Epithelial cell of prostate (primary cell): ENCODE data around the gene GLS.
"Not testable (repeated sequence)": the region's sequence is repeated elsewhere in the genome, so short reads cannot be mapped to it uniquely, and the experiment has no call there.

ENCODE experiments used
- DNase-seq: peaks from one replicate; pipeline ENCODE4 v3.0.0-alpha.2; 2011; ENCODE audit warnings: low read depth, low spot score
- H3K27ac ChIP-seq: fragments of 450-650 bp; 2 replicates; pipeline ENCODE4 v1.5.1; 2017; ENCODE audit warnings: mild to moderate bottlenecking

Gene GLS

DNA sequence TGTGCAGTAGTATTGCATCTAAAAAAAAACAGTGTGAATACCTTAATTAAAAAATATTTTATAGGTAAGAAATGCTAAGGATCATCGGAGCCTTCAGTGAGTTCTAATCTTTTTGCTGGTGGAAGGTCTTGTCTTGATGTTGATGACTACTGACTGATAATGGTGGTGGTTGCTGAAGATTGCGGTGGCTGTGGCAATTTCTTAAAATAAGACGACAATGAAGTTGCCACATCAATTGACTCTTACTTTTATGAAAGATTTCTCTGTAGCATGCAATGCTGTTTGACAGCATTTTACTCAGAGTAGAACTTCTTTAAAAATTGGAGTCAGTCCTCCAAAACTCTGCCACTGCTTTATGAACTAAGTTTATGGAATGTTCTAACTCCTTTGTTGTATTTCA is 36.2 kb downstream of the GLS start:
- H3K27ac ChIP-seq = no peak overlapping the region
- no peak for DNase-seq

DNA sequence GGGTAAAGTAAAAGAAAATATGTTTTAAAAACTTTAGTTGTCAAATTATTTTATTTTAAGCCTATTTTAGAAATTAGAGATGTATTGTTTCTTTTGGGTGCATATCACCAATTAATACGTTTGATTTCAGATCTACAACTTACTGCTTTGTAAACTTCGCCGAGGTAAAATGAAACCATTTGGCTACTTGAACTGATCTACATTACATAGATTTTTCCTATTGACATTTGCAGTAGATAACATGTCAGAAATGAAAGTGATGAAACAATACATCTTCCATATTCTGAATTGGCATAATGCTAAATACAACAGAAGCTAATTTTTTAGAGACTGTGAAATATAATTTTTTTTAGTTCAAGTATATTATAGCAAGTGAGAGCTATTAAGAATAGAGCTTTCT is 39.5 kb downstream of the GLS start:
- no peak for DNase-seq
- H3K27ac ChIP-seq = no peak overlapping the region

DNA sequence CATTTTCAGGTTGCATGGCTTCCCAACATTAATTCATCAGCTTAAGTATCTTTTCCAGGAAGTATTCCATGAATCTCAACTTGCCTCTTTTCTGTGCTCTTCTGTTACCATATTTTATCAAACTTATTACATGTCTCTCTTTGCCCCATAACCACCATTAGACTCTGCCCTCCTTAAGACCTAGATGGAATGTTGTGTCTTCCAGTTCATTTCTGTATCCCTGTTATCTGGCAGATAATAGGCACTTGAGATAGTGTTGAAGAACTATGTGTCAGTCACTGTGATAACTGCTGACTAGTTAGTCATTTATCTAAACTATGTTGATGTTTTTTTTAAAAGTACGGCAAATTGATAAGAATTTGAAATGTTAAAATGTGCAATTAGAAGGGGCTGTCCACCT is 41.8 kb downstream of the GLS start:
- DNase-seq = no peak

GRCh38 chr2:190927301-190927700 is 46.7 kb downstream of the GLS start:
- no peak for DNase-seq
- peak overlapping the region; percentile 24 for H3K27ac ChIP-seq

More for the DNA sequence above, 41.8 kb downstream of the GLS start:
- no peak overlapping the region for H3K27ac ChIP-seq

- no peak overlapping the region for H3K27ac ChIP-seq
- DNase-seq = no peak
Measured at GRCh38 chr2:190929919-190930318, 49.3 kb downstream of the GLS start.

DNA sequence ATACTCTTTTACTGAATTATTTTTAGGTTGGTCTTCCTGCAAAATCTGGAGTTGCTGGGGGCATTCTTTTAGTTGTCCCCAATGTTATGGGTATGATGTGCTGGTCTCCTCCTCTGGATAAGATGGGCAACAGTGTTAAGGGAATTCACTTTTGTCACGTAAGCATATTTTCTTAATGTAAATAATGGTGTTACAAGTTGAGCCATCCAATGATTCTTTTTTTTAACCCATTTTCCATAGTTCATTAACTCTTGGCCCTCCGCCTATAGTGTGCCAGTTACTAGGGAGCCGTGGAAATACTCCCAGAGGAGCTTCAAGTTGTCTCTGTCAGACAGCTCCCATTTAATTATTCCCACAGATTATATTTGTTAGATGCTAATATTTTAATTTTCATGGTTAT is 49.8 kb downstream of the GLS start:
- no peak for DNase-seq
- no peak overlapping the region for H3K27ac ChIP-seq

GRCh38 chr2:190932514-190932913 is 51.9 kb downstream of the GLS start:
- no peak for DNase-seq
- H3K27ac ChIP-seq = no peak overlapping the region

DNA sequence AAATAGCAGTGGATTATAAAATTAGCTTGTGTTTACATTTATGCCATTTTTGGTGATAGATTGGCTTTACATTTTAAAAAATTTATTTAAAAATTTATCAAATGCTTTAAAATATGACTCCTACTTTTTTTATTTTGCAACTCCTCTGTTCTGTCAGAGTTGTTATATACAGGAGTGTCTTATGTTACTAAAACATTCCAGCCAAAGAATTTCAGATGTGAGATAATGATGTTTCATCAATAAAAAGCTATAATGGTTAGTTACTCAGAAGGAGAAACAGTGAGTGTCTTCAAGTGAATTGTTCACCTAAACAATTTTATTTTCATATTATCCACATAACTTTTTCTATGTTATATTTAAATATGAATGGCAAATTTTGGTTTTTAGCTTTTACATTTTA is 52.7 kb downstream of the GLS start:
- H3K27ac ChIP-seq = no peak overlapping the region
- no peak for DNase-seq

DNA sequence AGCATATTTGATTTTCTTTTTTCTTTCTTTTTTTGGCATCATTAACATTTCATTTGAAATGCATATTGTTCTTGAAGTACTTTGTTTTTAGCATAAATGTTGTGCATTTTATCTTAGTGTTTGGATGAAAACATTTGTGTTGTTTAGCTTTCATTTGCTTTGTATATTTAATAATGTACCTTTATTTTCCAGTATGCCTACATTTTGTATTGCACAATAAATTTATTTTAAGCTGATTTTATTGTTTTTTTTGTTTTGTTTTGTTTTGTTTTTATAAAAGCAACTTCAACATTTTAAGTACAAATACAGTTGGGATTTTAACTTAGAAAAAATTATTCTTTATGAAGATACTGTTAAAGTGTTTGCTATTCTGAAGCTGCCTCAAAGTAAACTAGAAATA is 54.4 kb downstream of the GLS start:
- no peak for DNase-seq
- no peak overlapping the region for H3K27ac ChIP-seq

DNA sequence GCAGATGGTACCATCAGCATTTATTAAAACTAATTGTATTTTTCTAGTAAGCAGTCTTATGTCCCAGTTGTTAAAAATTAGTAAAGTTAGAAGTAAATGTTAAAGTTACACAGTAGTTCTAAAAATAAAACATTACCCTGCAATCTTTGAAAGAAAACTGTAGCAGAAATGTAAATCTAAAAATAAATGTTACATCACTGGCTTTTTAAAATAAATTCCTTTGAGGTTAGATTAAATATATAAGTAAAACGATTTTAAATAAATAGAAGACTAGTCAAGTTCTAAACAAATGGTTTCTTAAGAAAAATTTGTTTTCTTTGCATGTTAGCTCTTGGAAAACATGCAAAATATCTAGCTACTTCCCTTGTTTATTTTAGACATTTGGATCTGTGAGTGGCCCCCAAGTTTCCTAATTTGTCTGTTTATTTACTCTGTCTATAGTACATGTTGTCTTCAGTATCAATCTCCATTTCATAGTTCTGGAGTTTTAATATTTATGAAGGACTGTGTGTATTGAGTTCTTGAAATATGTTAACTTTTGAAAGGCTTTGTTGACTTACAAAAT is 58.2 kb downstream of the GLS start:
- DNase-seq = no peak
- H3K27ac ChIP-seq = no peak overlapping the region

DNA sequence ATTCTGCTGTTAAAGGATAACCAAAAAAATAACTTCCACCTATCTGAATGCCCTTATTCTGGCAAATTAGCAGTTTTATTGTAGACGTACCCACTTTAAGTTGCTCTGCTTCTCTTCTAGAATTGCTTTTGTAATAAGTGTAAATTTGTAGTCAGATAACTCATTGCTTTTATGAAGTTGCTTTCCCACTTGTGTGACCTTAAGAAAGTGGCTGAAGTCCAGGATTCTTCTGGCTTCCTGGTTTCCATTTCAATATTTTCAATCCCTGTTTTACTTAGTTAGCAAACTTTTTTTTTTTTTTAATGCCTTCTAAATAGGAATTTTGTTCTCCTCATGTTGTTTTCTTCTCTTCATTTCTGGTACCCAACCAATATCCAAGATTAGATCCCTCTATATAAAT is 59.8 kb downstream of the GLS start:
- H3K27ac ChIP-seq = no peak overlapping the region
- no peak for DNase-seq

DNA sequence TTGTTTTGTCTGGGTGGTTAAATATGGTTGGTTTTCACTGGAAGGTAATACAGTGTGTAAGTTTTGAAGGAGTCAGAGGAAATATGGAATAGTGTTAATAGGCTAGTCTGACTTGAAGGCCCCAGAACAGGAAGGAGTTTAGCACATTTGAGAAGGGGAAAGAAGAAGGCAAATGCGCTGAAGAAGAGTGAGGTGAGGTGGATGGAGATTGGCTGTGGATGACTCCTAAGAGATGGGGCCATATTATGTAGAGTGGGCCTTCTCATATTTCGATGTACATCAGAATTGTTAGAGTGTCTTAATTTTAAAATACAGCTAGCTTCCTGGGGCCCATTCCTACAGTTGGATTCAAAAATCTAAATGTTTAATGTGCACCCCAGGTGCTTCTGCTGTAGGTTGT is 61.0 kb downstream of the GLS start:
- H3K27ac ChIP-seq = no peak overlapping the region
- no peak for DNase-seq

- H3K27ac ChIP-seq = no peak overlapping the region
- DNase-seq = no peak
Measured at GRCh38 chr2:190942697-190943096, 62.1 kb downstream of the GLS start.

- H3K27ac ChIP-seq = no peak overlapping the region
- no peak for DNase-seq
Measured at GRCh38 chr2:190943706-190944105, 63.1 kb downstream of the GLS start.

GRCh38 chr2:190947141-190947540 is 66.5 kb downstream of the GLS start:
- DNase-seq = no peak
- peak overlapping the region; percentile 37 for H3K27ac ChIP-seq

DNA sequence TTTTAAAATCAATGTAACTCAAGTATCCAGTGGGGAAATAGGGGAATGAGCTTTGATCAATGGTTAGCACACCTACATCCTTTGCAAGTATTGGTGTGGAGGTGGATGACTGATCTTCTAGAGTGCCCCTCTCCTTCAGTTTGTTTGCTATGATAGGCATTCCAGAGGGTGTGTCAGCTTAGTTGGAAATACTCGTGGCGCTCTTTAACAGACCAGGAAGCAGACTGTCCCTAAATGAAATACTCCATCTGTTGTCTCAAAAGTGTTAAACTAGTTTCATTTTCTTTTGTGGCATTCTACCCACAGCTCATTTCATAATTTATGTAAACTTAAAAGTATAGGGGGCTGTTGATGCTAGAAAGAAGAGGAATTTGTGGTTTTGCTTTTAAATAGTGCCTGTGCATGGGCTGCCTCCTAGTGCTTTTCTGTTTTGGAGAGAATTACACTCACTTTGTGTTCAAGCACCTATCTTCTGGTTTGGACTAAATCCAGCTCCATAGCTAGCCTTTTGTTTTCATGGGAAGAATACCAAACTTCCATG is 67.2 kb downstream of the GLS start:
- no peak for DNase-seq
- peak overlapping the region; percentile 37 for H3K27ac ChIP-seq

- H3K27ac ChIP-seq = peak overlapping the region; percentile 37
- no peak for DNase-seq
Measured at GRCh38 chr2:190948671-190949070, 68.0 kb downstream of the GLS start.

GRCh38 chr2:190950566-190950991 is 70.0 kb downstream of the GLS start:
- H3K27ac ChIP-seq = no peak overlapping the region
- no peak for DNase-seq

- no peak overlapping the region for H3K27ac ChIP-seq
- DNase-seq = no peak
Measured at GRCh38 chr2:190953257-190953656, 72.6 kb downstream of the GLS start.

DNA sequence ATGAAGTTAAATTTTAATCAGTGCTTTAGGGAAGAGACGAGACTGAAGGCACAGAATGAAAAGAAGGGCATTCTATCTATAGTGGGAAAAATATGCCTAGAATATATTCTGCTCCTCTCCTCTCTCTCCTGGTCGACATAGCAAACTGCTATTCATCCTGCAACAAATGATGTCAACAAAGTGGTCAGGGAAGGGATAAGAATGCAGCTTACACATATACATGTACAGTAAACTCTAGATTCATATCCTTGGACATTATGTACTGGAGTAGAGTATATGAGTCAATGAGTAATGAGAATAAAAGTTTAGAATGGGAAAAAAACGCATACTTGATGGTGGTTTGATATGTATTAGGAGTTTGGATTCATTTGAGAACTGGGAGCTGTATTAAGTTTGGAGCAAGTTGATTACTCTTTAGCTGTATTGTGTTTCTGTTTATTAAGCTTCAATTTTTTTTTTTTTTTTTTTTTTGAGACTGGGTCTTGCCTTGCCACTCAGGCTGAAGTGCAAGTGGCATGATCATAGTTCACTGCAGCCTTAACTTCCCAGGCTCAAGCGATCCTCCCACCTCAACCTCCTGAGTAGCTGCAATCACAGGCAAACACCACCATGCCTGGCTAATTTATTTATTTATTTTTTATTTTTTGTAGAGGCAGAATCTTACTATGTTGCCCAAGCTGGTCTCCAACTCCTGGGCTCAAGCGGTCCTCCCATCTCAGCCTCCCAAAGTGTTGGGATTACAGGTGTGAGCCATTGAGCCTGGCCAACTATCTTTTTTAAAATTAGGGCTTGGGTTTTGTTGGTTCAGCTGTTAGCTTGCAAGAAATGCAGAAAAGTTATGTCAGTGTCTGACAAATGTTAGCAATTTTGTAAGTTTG is 79.5 kb downstream of the GLS start:
- DNase-seq = no peak
- no peak overlapping the region for H3K27ac ChIP-seq

DNA sequence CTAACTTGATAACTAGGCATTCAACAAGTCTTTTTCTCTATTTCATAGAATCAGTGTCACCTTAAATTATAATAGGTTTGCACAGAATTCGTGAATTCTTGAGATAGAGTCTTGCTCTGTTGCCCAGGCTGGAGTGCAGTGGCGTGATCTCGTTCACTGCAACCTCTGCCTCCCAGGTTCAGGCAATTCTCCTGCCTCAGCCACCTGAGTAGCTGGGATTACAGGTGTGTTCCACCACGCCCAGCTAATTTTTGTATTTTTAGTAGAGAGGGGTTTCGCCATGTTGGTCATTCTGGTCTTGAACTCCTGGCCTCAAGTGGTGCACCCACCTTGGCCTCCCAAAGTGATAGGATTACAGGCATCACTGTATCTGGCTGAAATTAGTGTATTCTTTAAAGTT is 80.5 kb downstream of the GLS start:
- H3K27ac ChIP-seq, DNase-seq: not testable (repeated sequence)
